OCI-LY7 (cell line): ENCODE measurements around the gene DDB1.

Source experiments
- EZH2phosphoT487 ChIP-seq: fragments of 200-600 bp; sonication (generic); IDR thresholded peaks from 2 replicates; pipeline ENCODE4 v1.6.1; 2018; ENCODE audit warnings: low read depth, borderline replicate concordance, mild to moderate bottlenecking, mixed run types, antibody characterized with exemption, low read length, moderate library complexity, mixed read lengths
- TF ChIP-seq, protein P1 (sequence below): fragments of 200-600 bp; sonication (generic); conservative IDR thresholded peaks from 2 replicates; pipeline ENCODE4 v1.5.1; 2014; ENCODE audit warnings: mild to moderate bottlenecking, antibody characterized with exemption, low read length, moderate library complexity, mixed read lengths

DNA sequence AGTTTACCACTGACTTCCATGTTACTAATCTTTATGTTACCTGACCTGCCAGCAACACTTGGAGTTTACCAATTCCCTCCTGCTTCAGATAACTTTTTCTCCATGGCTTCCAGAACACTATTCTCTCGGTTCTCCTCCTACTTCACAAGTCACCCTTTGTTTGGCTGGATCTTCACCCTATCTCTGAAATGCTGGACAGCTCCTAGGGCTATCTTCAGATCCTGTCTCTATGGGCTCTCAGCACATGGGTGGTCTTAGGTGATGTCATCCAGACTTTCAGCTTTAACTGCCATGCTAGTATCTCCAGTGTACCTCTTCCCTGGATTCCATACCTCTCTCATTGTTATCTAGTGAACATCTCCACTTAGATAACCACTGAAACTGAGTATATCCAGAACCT, 25.6 kb downstream of the DDB1 start:
- TF ChIP-seq, protein P1, sequence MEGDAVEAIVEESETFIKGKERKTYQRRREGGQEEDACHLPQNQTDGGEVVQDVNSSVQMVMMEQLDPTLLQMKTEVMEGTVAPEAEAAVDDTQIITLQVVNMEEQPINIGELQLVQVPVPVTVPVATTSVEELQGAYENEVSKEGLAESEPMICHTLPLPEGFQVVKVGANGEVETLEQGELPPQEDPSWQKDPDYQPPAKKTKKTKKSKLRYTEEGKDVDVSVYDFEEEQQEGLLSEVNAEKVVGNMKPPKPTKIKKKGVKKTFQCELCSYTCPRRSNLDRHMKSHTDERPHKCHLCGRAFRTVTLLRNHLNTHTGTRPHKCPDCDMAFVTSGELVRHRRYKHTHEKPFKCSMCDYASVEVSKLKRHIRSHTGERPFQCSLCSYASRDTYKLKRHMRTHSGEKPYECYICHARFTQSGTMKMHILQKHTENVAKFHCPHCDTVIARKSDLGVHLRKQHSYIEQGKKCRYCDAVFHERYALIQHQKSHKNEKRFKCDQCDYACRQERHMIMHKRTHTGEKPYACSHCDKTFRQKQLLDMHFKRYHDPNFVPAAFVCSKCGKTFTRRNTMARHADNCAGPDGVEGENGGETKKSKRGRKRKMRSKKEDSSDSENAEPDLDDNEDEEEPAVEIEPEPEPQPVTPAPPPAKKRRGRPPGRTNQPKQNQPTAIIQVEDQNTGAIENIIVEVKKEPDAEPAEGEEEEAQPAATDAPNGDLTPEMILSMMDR, result no peak
- no peak for TF ChIP-seq EZH2phosphoT487
